Smooth muscle cell (in vitro differentiated cells): Measurements from ENCODE around the gene BABAM2. TPM values are rescaled to one million over a fixed set of nuclear protein-coding genes. Genes with fewer than 3 reads are reported as not detected.

Source experiments
- DNase-seq: peaks from one replicate; lab custom pipeline; 2025; ENCODE audit not compliant: unreplicated experiment; lab: John Stamatoyannopoulos, UW
- H2AFZ ChIP-seq: fragments of 200-600 bp; sonication (generic); 2 replicates; pipeline ENCODE4 v1.6.0; 2016; ENCODE audit warnings: antibody characterized with exemption, low read depth, mild to moderate bottlenecking
- H3F3A ChIP-seq: fragments of 200-600 bp; sonication (generic); 2 replicates; pipeline ENCODE4 v1.6.0; 2017; ENCODE audit warnings: antibody characterized with exemption, low read depth
- H3K27ac ChIP-seq: fragments of 200-600 bp; sonication (generic); 2 replicates; pipeline ENCODE4 v1.5.1; 2016; ENCODE audit warnings: low read depth, mild to moderate bottlenecking
- H3K27me3 ChIP-seq: fragments of 200-600 bp; sonication (generic); 2 replicates; pipeline ENCODE4 v1.6.1; 2016; ENCODE audit warnings: low read depth, mild to moderate bottlenecking
- H3K36me3 ChIP-seq: fragments of 200-600 bp; sonication (generic); 2 replicates; pipeline ENCODE4 v1.5.1; 2016; ENCODE audit warnings: low read depth
- H3K4me1 ChIP-seq: fragments of 200-600 bp; sonication (generic); 2 replicates; pipeline ENCODE4 v1.5.1; 2016; ENCODE audit warnings: low read depth
- H3K4me2 ChIP-seq: fragments of 200-600 bp; sonication (generic); 2 replicates; pipeline ENCODE4 v1.6.0; 2016; ENCODE audit warnings: mild to moderate bottlenecking
- H3K4me3 ChIP-seq: fragments of 200-600 bp; sonication (generic); 2 replicates; pipeline ENCODE4 v1.5.1; 2016; ENCODE audit warnings: mild to moderate bottlenecking
- H3K79me2 ChIP-seq: fragments of 200-600 bp; sonication (generic); 2 replicates; pipeline ENCODE4 v1.6.0; 2016; ENCODE audit warnings: low read depth, mild to moderate bottlenecking
- H3K9ac ChIP-seq: fragments of 200-600 bp; sonication (generic); 2 replicates; pipeline ENCODE4 v1.6.0; 2016; ENCODE audit warnings: low read depth
- H3K9me3 ChIP-seq: fragments of 200-600 bp; sonication (generic); replicated peaks from 2 replicates; pipeline ENCODE4 v1.5.1; 2016; ENCODE audit warnings: low read depth
- H4K20me1 ChIP-seq: fragments of 200-600 bp; sonication (generic); 2 replicates; pipeline ENCODE4 v1.6.0; 2016; ENCODE audit warnings: low read depth
- CTCF ChIP-seq: fragments of 200-600 bp; sonication (generic); IDR thresholded peaks from 2 replicates; pipeline ENCODE4 v1.5.1; 2017; ENCODE audit warnings: borderline replicate concordance, mild to moderate bottlenecking, antibody characterized with exemption; ENCODE audit not compliant: insufficient read depth, poor library complexity, severe bottlenecking
- WGBS: methylation state at CpG from one replicate; pipeline ENCODE4 v1.1.7; 2016; ENCODE audit warnings: low lambda C conversion rate; 5-methylcytosine and 5-hydroxymethylcytosine counted together
- polyA plus RNA-seq: library from polyadenylated mRNA; unstranded; fragments of >200 nt; fragmentation: Nextera tagmentation; extraction: Ambion mirVana; gene quantifications from 2 replicates; pipeline ENCODE4 v1.2.1, GENCODE V29; 2016
- total RNA-seq: library from RNA; depleted of rRNA; stranded (reverse); fragments of >200 nt; gene quantifications from 2 replicates; pipeline ENCODE4 v1.2.3, GENCODE V29; 2014

BABAM2 gene
- total and polyA plus RNA-seq, 2 experiments from 2014 or later, result 26.5 to 29.1 TPM

- Histone ChIP-seq H2AFZ (no peak overlapping the region), H3K79me2 (no peaks in the 10 kb centered on the region), H3K36me3 (no peaks in the 10 kb centered on the region), H3K27me3 (no peaks in the 10 kb centered on the region), H3K9me3 (no peaks in the 10 kb centered on the region), H3K4me1 (no peaks in the 10 kb centered on the region), H3K4me3 (no peak overlapping the region), H3F3A (no peaks in the 10 kb centered on the region), H3K27ac (no peak overlapping the region), H3K9ac (no peak overlapping the region), H4K20me1 (no peaks in the 10 kb centered on the region), H3K4me2 (no peak overlapping the region)
- TF ChIP-seq CTCF, result no peak
- DNase-seq, result no peak
- 80% methylated on average over 9 of the region's 9 CpGs for WGBS
Observed at GRCh38 chr2:28377984-28378678, 487.6 kb downstream of the BABAM2 start.

- TF ChIP-seq CTCF, result no peak
- Histone ChIP-seq H3K36me3 (no peaks in the 10 kb centered on the region), H3F3A (no peaks in the 10 kb centered on the region), H3K79me2 (no peaks in the 10 kb centered on the region), H3K9me3 (no peaks in the 10 kb centered on the region), H3K4me2 (no peak overlapping the region), H3K4me3 (no peak overlapping the region), H2AFZ (no peak overlapping the region), H3K27ac (no peak overlapping the region), H3K27me3 (no peaks in the 10 kb centered on the region), H3K9ac (no peak overlapping the region), H4K20me1 (no peaks in the 10 kb centered on the region), H3K4me1 (no peaks in the 10 kb centered on the region)
- no peak for DNase-seq
- WGBS, result 81% methylated on average over 16 of the region's 16 CpGs
Observed at GRCh38 chr2:28378679-28379584, 488.4 kb downstream of the BABAM2 start.

GRCh38 chr2:28380219-28380618 is 489.7 kb downstream of the BABAM2 start:
- WGBS, result 85% methylated on average over 6 of the region's 6 CpGs
- DNase-seq, result no peak
- Histone ChIP-seq H3K9me3 (no peaks in the 10 kb centered on the region), H2AFZ (no peak overlapping the region), H4K20me1 (no peaks in the 10 kb centered on the region), H3K4me1 (no peaks in the 10 kb centered on the region), H3K27ac (no peak overlapping the region), H3K9ac (no peak overlapping the region), H3K36me3 (no peaks in the 10 kb centered on the region), H3F3A (no peaks in the 10 kb centered on the region), H3K79me2 (no peaks in the 10 kb centered on the region), H3K4me2 (no peak overlapping the region), H3K27me3 (no peaks in the 10 kb centered on the region), H3K4me3 (no peak overlapping the region)
- no peak for TF ChIP-seq CTCF
